ENCODE data around the gene OR4B1.
"Not testable (repeated sequence)": the region's sequence is repeated elsewhere in the genome, so short reads cannot be mapped to it uniquely, and the experiment has no call there.

The OR4B1 gene

GRCh38 chr11:48216510-48216909 lies at the start of gene OR4B1:
TSS of gene OR4B1 (plus strand) at chr11:48216810. CDS start at chr11:48216810, 0 bp downstream.
- no peak for DNase-seq (ENCODE audit: low read depth in 2 of 2)

- DNase-seq (ENCODE audit: low read depth in 2 of 2), result no peak
Observed at GRCh38 chr11:48167380-48167779, 49.2 kb upstream of the OR4B1 start.

- no peak for DNase-seq (ENCODE audit: low read depth in 2 of 2)
Observed at GRCh38 chr11:48168815-48169214, 47.8 kb upstream of the OR4B1 start.

- no peak for DNase-seq (ENCODE audit: low read depth in 2 of 2)
Observed at GRCh38 chr11:48169259-48169658, 47.4 kb upstream of the OR4B1 start.

GRCh38 chr11:48169717-48170116 lies 46.9 kb upstream of the OR4B1 start:
- DNase-seq (ENCODE audit: low read depth in 2 of 2), result no peak

- DNase-seq (ENCODE audit: low read depth in 2 of 2), result no peak
Observed at GRCh38 chr11:48170241-48171233, 46.1 kb upstream of the OR4B1 start.

- peak; percentile 20 to 23 for DNase-seq (ENCODE audit: low read depth in 2 of 2)
Observed at GRCh38 chr11:48172818-48173609, 43.6 kb upstream of the OR4B1 start.

GRCh38 chr11:48177661-48178060 lies 38.9 kb upstream of the OR4B1 start:
- DNase-seq (ENCODE audit: low read depth in 2 of 2), result no peak

- no peak for DNase-seq (ENCODE audit: low read depth in 2 of 2)
Observed at GRCh38 chr11:48180627-48181026, 36.0 kb upstream of the OR4B1 start.

GRCh38 chr11:48182860-48183526 lies 33.6 kb upstream of the OR4B1 start:
- no peak for DNase-seq (ENCODE audit: low read depth in 2 of 2)

GRCh38 chr11:48184452-48184851 lies 32.2 kb upstream of the OR4B1 start:
- DNase-seq (ENCODE audit: low read depth in 2 of 2), result no peak

- not testable (repeated sequence) for DNase-seq (ENCODE audit: low read depth in 2 of 2)
Observed at GRCh38 chr11:48190906-48191654, 25.5 kb upstream of the OR4B1 start.

- DNase-seq (ENCODE audit: low read depth in 2 of 2), result no peak
Observed at GRCh38 chr11:48193876-48194275, 22.7 kb upstream of the OR4B1 start.

- DNase-seq (ENCODE audit: low read depth in 2 of 2), result no peak
Observed at GRCh38 chr11:48207881-48208280, 8.7 kb upstream of the OR4B1 start.

GRCh38 chr11:48210052-48210451 lies 6.6 kb upstream of the OR4B1 start:
- DNase-seq (ENCODE audit: low read depth in 2 of 2), result no peak

- DNase-seq (ENCODE audit: low read depth in 2 of 2), result no peak
Observed at GRCh38 chr11:48228761-48229160, 12.2 kb downstream of the OR4B1 start.

GRCh38 chr11:48230057-48230456 lies 13.4 kb downstream of the OR4B1 start:
- not testable (repeated sequence) for DNase-seq (ENCODE audit: low read depth in 2 of 2)

- DNase-seq (ENCODE audit: low read depth in 2 of 2), result no peak
Observed at GRCh38 chr11:48237727-48238126, 21.1 kb downstream of the OR4B1 start.

GRCh38 chr11:48242501-48242900 lies 25.9 kb downstream of the OR4B1 start:
- DNase-seq (ENCODE audit: low read depth in 2 of 2), result no peak

GRCh38 chr11:48244804-48245203 lies 28.2 kb downstream of the OR4B1 start, which contains the start of gene OR4X2:
TSS of gene OR4X2 (plus strand) at chr11:48245104. CDS start at chr11:48245104, 0 bp downstream.
- no peak for DNase-seq (ENCODE audit: low read depth in 2 of 2)

- no peak for DNase-seq (ENCODE audit: low read depth in 2 of 2)
Observed at GRCh38 chr11:48248902-48249301, 32.3 kb downstream of the OR4B1 start.
